Measurements from ENCODE around the gene SPTY2D1.

DNA sequence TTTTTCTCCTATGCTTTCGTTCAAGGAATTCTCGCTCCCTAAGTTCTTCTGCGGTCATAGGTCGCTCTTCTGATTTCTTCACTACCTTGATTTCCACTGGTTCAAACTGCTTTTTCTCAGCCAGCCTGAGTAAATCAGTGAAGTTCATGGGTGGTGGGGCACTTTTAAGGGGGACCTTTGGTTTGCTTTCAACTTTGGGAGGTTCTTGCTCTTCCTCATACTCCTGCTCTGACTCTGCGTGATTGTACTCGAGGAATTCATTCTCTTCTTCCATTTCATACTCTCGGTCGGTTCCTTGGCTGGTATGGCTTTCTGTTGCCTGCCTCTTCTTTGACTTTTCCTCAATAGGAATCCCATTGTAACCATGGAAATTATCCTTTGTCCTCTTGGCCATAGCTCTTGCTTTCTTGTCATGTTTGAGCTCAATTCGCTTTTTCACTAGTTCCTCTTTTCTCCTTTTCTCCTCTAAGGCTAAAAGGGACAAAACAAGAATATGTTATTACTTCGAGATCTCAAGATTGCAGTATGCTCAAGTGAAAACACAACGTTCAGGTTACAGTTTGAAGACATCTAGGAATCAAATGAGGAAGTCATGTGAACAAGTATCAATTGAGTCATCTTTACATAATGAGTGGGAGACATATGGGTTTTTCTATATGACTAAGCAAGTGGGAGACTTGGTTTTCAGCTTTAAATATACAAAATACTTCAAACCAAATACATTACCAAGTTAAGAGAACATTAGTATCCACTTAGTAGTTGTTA, 18.3 kb downstream of the SPTY2D1 start:
- TF ChIP-seq, protein P1, sequence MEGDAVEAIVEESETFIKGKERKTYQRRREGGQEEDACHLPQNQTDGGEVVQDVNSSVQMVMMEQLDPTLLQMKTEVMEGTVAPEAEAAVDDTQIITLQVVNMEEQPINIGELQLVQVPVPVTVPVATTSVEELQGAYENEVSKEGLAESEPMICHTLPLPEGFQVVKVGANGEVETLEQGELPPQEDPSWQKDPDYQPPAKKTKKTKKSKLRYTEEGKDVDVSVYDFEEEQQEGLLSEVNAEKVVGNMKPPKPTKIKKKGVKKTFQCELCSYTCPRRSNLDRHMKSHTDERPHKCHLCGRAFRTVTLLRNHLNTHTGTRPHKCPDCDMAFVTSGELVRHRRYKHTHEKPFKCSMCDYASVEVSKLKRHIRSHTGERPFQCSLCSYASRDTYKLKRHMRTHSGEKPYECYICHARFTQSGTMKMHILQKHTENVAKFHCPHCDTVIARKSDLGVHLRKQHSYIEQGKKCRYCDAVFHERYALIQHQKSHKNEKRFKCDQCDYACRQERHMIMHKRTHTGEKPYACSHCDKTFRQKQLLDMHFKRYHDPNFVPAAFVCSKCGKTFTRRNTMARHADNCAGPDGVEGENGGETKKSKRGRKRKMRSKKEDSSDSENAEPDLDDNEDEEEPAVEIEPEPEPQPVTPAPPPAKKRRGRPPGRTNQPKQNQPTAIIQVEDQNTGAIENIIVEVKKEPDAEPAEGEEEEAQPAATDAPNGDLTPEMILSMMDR (IDR thresholded peaks at IDR 0.05) = no peak
- TF ChIP-seq POLR2A (IDR thresholded peaks at IDR 0.05) = no peak
